K562 (cell line): ENCODE measurements around the gene LRRC51. TPM values are rescaled to one million over a fixed set of nuclear protein-coding genes. Genes with fewer than 3 reads are reported as not detected.

Experiments
- ASH1L ChIP-seq: fragments of 450-650 bp; IDR thresholded peaks from 2 replicates; pipeline ENCODE4 v1.6.1; 2018; ENCODE audit warnings: borderline replicate concordance, mild to moderate bottlenecking, low read depth; ENCODE audit not compliant: partially characterized antibody
- DACH1 ChIP-seq: fragments of 450-650 bp; IDR thresholded peaks from 2 replicates; pipeline ENCODE4 v1.6.1; 2018; ENCODE audit not compliant: partially characterized antibody
- DIDO1 ChIP-seq: fragments of 450-650 bp; IDR thresholded peaks from 2 replicates; pipeline ENCODE4 v1.6.1; 2016; ENCODE audit warnings: low read depth, missing biosample characterization, missing genetic modification characterization
- HINFP ChIP-seq: fragments of 450-650 bp; conservative IDR thresholded peaks from 2 replicates; pipeline ENCODE4 v1.6.1; 2016; ENCODE audit warnings: missing genetic modification characterization, low read depth, mild to moderate bottlenecking, control low read depth, missing compliant biosample characterization
- MAX ChIP-seq: sonication (generic); formaldehyde crosslinking; IDR thresholded peaks from 2 replicates; pipeline ENCODE4 v1.9.0; 2022; ENCODE audit warnings: mild to moderate bottlenecking, missing genetic modification reagents
- MAZ ChIP-seq, 2 experiments: fragments of 450-650 bp in 1 of 2; sonication (generic) in 1 of 2; formaldehyde crosslinking; IDR thresholded peaks in 1 of 2; conservative IDR thresholded peaks in 1 of 2; 2 replicates each; pipeline versions ENCODE4 v1.4.0 to v1.5.0; 2020; ENCODE audit warnings: mild to moderate bottlenecking in 1 of 2, missing genetic modification reagents in 1 of 2
- MNT ChIP-seq, 2 experiments: fragments of 450-650 bp; conservative IDR thresholded peaks; 2 replicates each; pipeline ENCODE4 v1.6.1; 2017; ENCODE audit warnings: mild to moderate bottlenecking in 2 of 2, moderate library complexity in 2 of 2
- NFE2 ChIP-seq: IDR thresholded peaks from 2 replicates; pipeline ENCODE4 v1.6.1; 2014; ENCODE audit warnings: antibody characterized with exemption, low read depth
- NFIC ChIP-seq: fragments of 450-650 bp; IDR thresholded peaks from 2 replicates; pipeline ENCODE4 v1.6.1; 2017; ENCODE audit warnings: mild to moderate bottlenecking, inconsistent platforms
- PBX2 ChIP-seq, 2 experiments: IDR thresholded peaks in 1 of 2; conservative IDR thresholded peaks in 1 of 2; 2 replicates each; pipeline ENCODE4 v1.6.1; 2016; ENCODE audit warnings: low read depth in 2 of 2, mild to moderate bottlenecking in 1 of 2, missing compliant biosample characterization in 1 of 2, missing genetic modification characterization in 1 of 2, moderate library complexity in 1 of 2
- PRPF4 ChIP-seq: fragments of 200-400 bp; formaldehyde crosslinking; IDR thresholded peaks from one replicate; pipeline ENCODE4 v1.6.1; 2017; ENCODE audit warnings: low read length, low read depth, mild to moderate bottlenecking; ENCODE audit not compliant: insufficient read depth, poor library complexity, severe bottlenecking
- PTRF ChIP-seq: fragments of 450-650 bp; IDR thresholded peaks from 2 replicates; pipeline ENCODE4 v1.6.1; 2016; ENCODE audit warnings: mild to moderate bottlenecking, missing genetic modification characterization, missing compliant biosample characterization
- SREBF1 ChIP-seq: fragments of 150-350 bp; IDR thresholded peaks from 2 replicates; pipeline ENCODE4 v1.6.1; 2014; ENCODE audit warnings: antibody characterized with exemption, low read depth, low read length, borderline replicate concordance
- TCF7 ChIP-seq: sonication (generic); IDR thresholded peaks from 2 replicates; pipeline ENCODE4 v1.6.1; 2016; ENCODE audit warnings: antibody characterized with exemption, borderline replicate concordance
- ZBTB8A ChIP-seq: fragments of 450-650 bp; IDR thresholded peaks from 2 replicates; pipeline ENCODE4 v1.6.1; 2018; ENCODE audit warnings: mild to moderate bottlenecking, moderate library complexity; ENCODE audit not compliant: partially characterized antibody
- ZFP91 ChIP-seq: sonication (generic); formaldehyde crosslinking; IDR thresholded peaks from 2 replicates; pipeline ENCODE4 v1.8.0; 2022; ENCODE audit warnings: mild to moderate bottlenecking, missing genetic modification reagents
- polyA plus RNA-seq, 8 experiments: library from polyadenylated mRNA; depleted of rRNA in 4 of 8; stranded (reverse) in 5 of 8; unstranded in 3 of 8; fragments of >200 nt; fragmentation: Nextera tagmentation in 2 of 8; fragmentation: Illumina TruSeq in 1 of 8; extraction: Ambion mirVana in 2 of 8; extraction: Trizol in 1 of 8; gene quantifications; 2 replicates each; pipeline versions ENCODE4 v1.2.1 to v1.2.3, GENCODE V29; 2011 to 2014; ENCODE audit warnings: inconsistent platforms in 1 of 8, missing spikeins in 1 of 8
- total RNA-seq, 7 experiments: library from RNA; depleted of rRNA in 6 of 7; stranded (reverse); fragments of >200 nt in 6 of 7; fragmentation: Illumina TruSeq in 2 of 7; extraction: Trizol in 2 of 7; gene quantifications; 2 replicates each; pipeline versions ENCODE4 v1.2.1 to v1.2.3, GENCODE V29; 2011 to 2021; ENCODE audit warnings: low replicate concordance in 1 of 7

The LRRC51 gene
- total and polyA plus RNA-seq, 9 of the 15 experiments (the other 6 are each of a cell fraction or from before 2014, with no cell fraction given), result 4.7 to 10.6 (median 5.6) TPM

GRCh38 chr11:72112143-72112977, 31.7 kb downstream of the LRRC51 start, which contains the start of gene ANAPC15 (continued):
- TF ChIP-seq MNT (conservative IDR thresholded peaks at IDR 0.05), result peak; percentile 59 to 79; a peak in 3 of 4 replicates
- peak; percentile 67; the same call in 1 of the 2 replicates for TF ChIP-seq SREBF1
- no peak for TF ChIP-seq PRPF4
- no peak for TF ChIP-seq ZFP91 (CRISPR knock-in tag)
- TF ChIP-seq PBX2 (CRISPR knock-in tag; IDR thresholded peaks at IDR 0.05; ENCODE audit: low read depth), result peak; percentile 84
- peak; percentile 99 for TF ChIP-seq PBX2 (tag; conservative IDR thresholded peaks at IDR 0.05; ENCODE audit: low read depth)
- TF ChIP-seq TCF7, result 0 out of 2 replicates have a peak, but pooled peaks have one; percentile 25
- peak; percentile 49; the same call in 1 of the 2 replicates for TF ChIP-seq NFIC
- peak; percentile 90 for TF ChIP-seq ASH1L
- no peak for TF ChIP-seq PTRF
- TF ChIP-seq MAZ (CRISPR knock-in tag; conservative IDR thresholded peaks at IDR 0.05 in 1 of 2, IDR thresholded peaks at IDR 0.05 in 1 of 2), result peak; percentile 63 to 77
- no peak for TF ChIP-seq HINFP (tag)
- TF ChIP-seq NFE2, result peak; percentile 48
- no peak for TF ChIP-seq DACH1
- no peak for TF ChIP-seq ZBTB8A
- TF ChIP-seq MAX (CRISPR knock-in tag), result peak; percentile 75
- peak; percentile 89 for TF ChIP-seq DIDO1 (tag)
